ENCODE measurements around the gene RPRD1B.

GRCh38 chr20:37989601-37990295 is 43.8 kb upstream of the RPRD1B start:
- TF ChIP-seq CTCF (IDR thresholded peaks at IDR 0.05) (no peak), POLR2AphosphoS5 (IDR thresholded peaks at IDR 0.05) (no peak), POLR2A (IDR thresholded peaks at IDR 0.05) (no peak)
